ENCODE data around the gene PSMC3. TPM values are rescaled to one million over a fixed set of nuclear protein-coding genes. Genes with fewer than 3 reads are reported as not detected.
"Not testable (repeated sequence)": the region's sequence is repeated elsewhere in the genome, so short reads cannot be mapped to it uniquely, and the experiment has no call there.

The PSMC3 gene
- total RNA-seq = 100 to 1,000 TPM; 179 TPM

DNA sequence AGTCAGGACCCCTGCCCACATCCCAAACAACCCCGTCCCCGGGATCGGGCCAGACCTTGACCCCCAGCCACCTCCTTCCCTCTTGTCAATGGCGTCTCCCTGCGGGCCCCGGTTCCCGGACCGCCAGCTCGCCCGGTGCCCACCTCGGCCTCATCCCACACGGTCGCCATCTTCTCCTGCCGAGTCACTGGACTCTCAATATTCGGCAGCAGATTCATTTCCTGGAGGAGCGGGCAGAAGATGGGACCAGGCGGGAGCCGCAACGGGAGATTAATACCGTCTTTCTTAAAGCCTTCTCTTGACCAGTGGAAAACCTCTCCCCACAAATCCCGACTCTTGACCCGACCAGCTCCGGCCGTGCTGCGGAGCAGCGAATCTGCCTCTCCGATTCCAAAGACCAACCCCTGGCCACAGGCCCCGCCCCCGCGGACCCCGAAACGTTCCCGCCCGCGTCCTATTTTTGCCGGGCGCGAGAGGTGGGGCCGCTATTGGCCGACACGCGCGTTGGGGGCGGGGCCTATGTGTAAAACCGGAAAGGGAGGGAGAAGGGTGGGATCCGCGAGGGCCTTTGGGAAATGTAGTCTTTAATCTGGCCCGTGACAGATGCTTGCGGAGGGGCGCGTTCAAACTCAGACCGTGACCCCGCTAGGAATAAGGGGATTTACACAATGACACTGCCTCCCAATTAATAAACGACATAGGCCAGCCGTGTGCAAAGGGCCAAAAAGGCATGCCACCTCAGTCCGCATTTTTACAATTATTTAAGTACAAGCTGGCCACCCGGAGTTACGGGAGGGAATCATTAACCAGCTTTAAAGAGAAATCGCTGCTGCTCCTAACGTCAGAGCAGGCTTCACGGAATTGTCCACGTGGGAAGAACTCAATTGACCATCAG lies at the start of gene PSMC3:
PSMC3 (minus strand) TSS at position 378 of the 895 bp plus-strand sequence; CDS start at position 218, 160 bp downstream.
- peak within 1 kb of the TSS; percentile 100 for H3K4me3 Mint-ChIP-seq
- ChIA-PET CTCF (interaction anchor here (0.8 to 2.0 kb wide), 4 partner anchors 14 to 54 kb away, joined by 3 to 16 read pairs (median 10); no protein-coding TSS in a partner anchor), POLR2A (interaction anchor here (0.6 to 3.8 kb wide), 8 partner anchors 11 to 340 kb away, joined by 3 to 36 read pairs (median 4); partner anchors contain the start of genes KBTBD4 and SLC39A13)
- peak; percentile 96 for ATAC-seq
- peak; percentile 99 for DNase-seq
- peak within 1 kb of the TSS; percentile 100 for H3K27ac Mint-ChIP-seq
- H3K4me1 Mint-ChIP-seq (ENCODE audit: low read depth) = peaks cover 29% of the 10 kb centered on the region
- no peaks in the 10 kb centered on the region for H3K27me3 Mint-ChIP-seq (ENCODE audit: low read depth)
- H3K9me3 Mint-ChIP-seq (ENCODE audit: insufficient read depth) = no peaks in the 10 kb centered on the region
- peaks cover 44% of the 10 kb centered on the region for H3K36me3 Mint-ChIP-seq (ENCODE audit: low read depth)

GRCh38 chr11:47470671-47471070 lies 44.4 kb upstream of the PSMC3 start:
- Mint-ChIP-seq H3K4me1 (ENCODE audit: low read depth) (peaks cover 2% of the 10 kb centered on the region), H3K36me3 (ENCODE audit: low read depth) (peaks cover 72% of the 10 kb centered on the region), H3K4me3 (no peak overlapping the region), H3K27ac (no peak overlapping the region), H3K9me3 (ENCODE audit: insufficient read depth) (no peaks in the 10 kb centered on the region), H3K27me3 (ENCODE audit: low read depth) (no peaks in the 10 kb centered on the region)
- CTCF ChIA-PET = no interaction called here
- DNase-seq (no peak), ATAC-seq (no peak)
- POLR2A ChIA-PET = interaction anchor here (0.6 kb wide), 1 partner anchor 49 kb away, joined by 3 read pairs; no protein-coding TSS in a partner anchor

DNA sequence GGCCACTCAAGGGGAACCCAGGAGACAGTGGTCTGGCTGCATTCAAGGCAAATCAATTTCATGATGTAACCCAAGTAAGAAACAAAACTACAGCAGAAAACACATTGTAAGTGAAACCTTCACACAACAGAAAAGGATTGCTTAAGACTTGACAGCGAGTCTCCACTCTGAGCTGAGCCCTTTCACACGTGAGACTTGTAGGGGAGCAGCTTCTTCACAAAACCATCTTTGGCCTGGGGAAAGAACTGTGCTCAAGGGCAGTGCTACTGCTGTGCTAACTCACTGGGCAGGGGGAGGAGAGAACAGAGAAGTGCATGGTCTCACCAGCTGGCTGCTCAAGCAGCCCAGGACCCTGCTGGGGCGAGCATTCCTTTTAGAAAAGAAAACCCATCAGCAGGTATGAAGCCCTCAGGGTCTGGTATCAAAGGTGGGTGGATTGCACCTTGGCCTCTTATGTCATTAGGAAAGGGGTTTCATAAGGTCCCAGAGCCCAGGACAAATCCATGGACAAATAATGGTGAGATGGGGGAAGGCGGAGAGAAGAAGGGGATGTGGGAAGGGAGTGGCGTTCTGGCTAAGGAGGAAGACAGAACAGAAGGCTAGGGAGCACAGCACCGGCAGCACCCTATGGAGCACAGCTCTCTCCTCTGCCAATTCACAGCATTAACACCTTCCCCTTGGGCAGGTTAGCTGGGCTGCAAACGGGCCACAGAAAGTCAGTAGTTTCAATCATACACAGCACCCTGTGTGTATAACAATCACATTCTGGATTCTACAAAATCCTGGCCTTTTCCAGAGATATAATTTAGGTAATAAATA lies 43.3 kb upstream of the PSMC3 start:
- no peak for ATAC-seq
- no peaks in the 10 kb centered on the region for H3K27me3 Mint-ChIP-seq (ENCODE audit: low read depth)
- H3K9me3 Mint-ChIP-seq (ENCODE audit: insufficient read depth) = no peaks in the 10 kb centered on the region
- peaks cover 61% of the 10 kb centered on the region for H3K36me3 Mint-ChIP-seq (ENCODE audit: low read depth)
- CTCF ChIA-PET = no interaction called here
- H3K4me1 Mint-ChIP-seq (ENCODE audit: low read depth) = peaks cover 2% of the 10 kb centered on the region
- no peak for DNase-seq
- POLR2A ChIA-PET = no interaction called here
- no peak overlapping the region for H3K4me3 Mint-ChIP-seq
- H3K27ac Mint-ChIP-seq = peak overlapping the region; percentile 31

GRCh38 chr11:47468598-47469214 lies 42.5 kb upstream of the PSMC3 start:
- ChIA-PET POLR2A (no interaction called here), CTCF (no interaction called here)
- Mint-ChIP-seq H3K9me3 (ENCODE audit: insufficient read depth) (no peaks in the 10 kb centered on the region), H3K4me3 (no peak overlapping the region), H3K36me3 (ENCODE audit: low read depth) (peaks cover 57% of the 10 kb centered on the region), H3K27me3 (ENCODE audit: low read depth) (no peaks in the 10 kb centered on the region), H3K27ac (no peak overlapping the region), H3K4me1 (ENCODE audit: low read depth) (peaks cover 2% of the 10 kb centered on the region)
- DNase-seq (no peak), ATAC-seq (no peak)

- DNase-seq (no peak), ATAC-seq (no peak)
- Mint-ChIP-seq H3K9me3 (ENCODE audit: insufficient read depth) (no peaks in the 10 kb centered on the region), H3K4me1 (ENCODE audit: low read depth) (peaks cover 2% of the 10 kb centered on the region), H3K27ac (no peak overlapping the region), H3K27me3 (ENCODE audit: low read depth) (no peaks in the 10 kb centered on the region), H3K4me3 (no peak overlapping the region), H3K36me3 (ENCODE audit: low read depth) (peaks cover 49% of the 10 kb centered on the region)
- CTCF ChIA-PET = no interaction called here
- POLR2A ChIA-PET = no interaction called here
Observed at GRCh38 chr11:47467357-47467756, 41.1 kb upstream of the PSMC3 start.

DNA sequence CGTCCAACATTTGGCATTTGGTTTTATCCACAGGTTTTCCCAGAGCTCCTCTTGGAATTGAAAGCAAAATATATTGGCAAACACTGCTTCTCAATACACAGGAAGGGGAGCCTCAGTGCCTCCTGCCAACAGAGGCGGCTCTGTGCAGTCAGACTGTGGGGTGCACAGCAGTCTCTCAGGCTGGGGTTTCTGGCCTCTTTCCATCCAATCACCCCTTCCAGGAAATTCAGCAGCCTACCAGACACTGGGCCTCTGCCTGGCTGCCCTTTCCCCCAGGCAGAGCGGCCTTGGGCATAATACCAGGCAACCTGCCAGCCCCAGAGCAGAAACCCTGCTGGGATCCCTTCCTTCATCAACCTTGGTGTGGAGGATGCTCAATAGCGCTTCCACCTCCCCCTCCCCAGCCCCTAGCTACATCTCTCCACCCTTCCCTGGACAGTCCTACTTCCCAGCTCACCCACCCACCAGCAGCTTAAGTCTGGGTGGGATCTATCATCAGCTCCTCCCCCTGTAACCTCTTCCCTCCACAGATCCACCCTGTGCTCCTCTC lies 40.5 kb upstream of the PSMC3 start:
- Mint-ChIP-seq H3K27ac (no peak overlapping the region), H3K4me1 (ENCODE audit: low read depth) (peaks cover 2% of the 10 kb centered on the region), H3K4me3 (no peak overlapping the region), H3K9me3 (ENCODE audit: insufficient read depth) (no peaks in the 10 kb centered on the region), H3K36me3 (ENCODE audit: low read depth) (peaks cover 46% of the 10 kb centered on the region), H3K27me3 (ENCODE audit: low read depth) (no peaks in the 10 kb centered on the region)
- ATAC-seq (no peak), DNase-seq (no peak)
- ChIA-PET CTCF (interaction anchor here (1.0 to 1.3 kb wide), 2 partner anchors 12 to 93 kb away, joined by 3 to 4 read pairs; no protein-coding TSS in a partner anchor), POLR2A (interaction anchor here (0.7 kb wide), 1 partner anchor 12 kb away, joined by 3 read pairs; no protein-coding TSS in a partner anchor)

GRCh38 chr11:47466201-47466600 lies 40.0 kb upstream of the PSMC3 start:
- H3K36me3 Mint-ChIP-seq (ENCODE audit: low read depth) = peaks cover 41% of the 10 kb centered on the region
- ChIA-PET POLR2A (interaction anchor here (0.7 kb wide), 1 partner anchor 12 kb away, joined by 3 read pairs; no protein-coding TSS in a partner anchor), CTCF (interaction anchor here (1.0 to 1.3 kb wide), 2 partner anchors 12 to 92 kb away, joined by 3 to 4 read pairs; no protein-coding TSS in a partner anchor)
- no peak overlapping the region for H3K27ac Mint-ChIP-seq
- no peak overlapping the region for H3K4me3 Mint-ChIP-seq
- ATAC-seq = no peak
- peaks cover 2% of the 10 kb centered on the region for H3K4me1 Mint-ChIP-seq (ENCODE audit: low read depth)
- DNase-seq = no peak
- no peaks in the 10 kb centered on the region for H3K9me3 Mint-ChIP-seq (ENCODE audit: insufficient read depth)
- no peaks in the 10 kb centered on the region for H3K27me3 Mint-ChIP-seq (ENCODE audit: low read depth)

DNA sequence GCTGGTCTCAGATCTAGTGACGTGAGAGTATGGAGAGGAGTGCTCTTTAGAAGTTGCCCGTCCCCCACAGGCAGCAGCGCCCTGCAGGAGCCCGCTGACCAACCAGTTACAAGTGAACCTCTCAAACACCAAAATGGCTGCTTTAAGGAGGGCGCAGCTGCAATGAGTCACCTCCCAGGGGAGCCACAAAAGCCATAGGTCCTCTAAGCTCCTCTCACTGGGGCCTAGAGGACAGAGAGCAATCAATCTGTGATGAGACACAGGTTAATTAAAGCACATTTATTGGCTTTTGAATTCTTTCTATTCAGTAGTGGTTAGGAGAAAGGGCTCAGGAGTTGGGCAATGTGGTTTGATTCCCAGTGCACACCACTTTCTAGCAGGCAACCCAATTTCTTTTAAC lies 38.2 kb upstream of the PSMC3 start:
- CTCF ChIA-PET = no interaction called here
- ATAC-seq (no peak), DNase-seq (no peak)
- H3K36me3 Mint-ChIP-seq (ENCODE audit: low read depth) = peaks cover 31% of the 10 kb centered on the region
- POLR2A ChIA-PET = no interaction called here
- H3K27ac Mint-ChIP-seq = no peak overlapping the region
- no peaks in the 10 kb centered on the region for H3K27me3 Mint-ChIP-seq (ENCODE audit: low read depth)
- H3K4me1 Mint-ChIP-seq (ENCODE audit: low read depth) = peaks cover 2% of the 10 kb centered on the region
- no peak overlapping the region for H3K4me3 Mint-ChIP-seq
- no peaks in the 10 kb centered on the region for H3K9me3 Mint-ChIP-seq (ENCODE audit: insufficient read depth)

DNA sequence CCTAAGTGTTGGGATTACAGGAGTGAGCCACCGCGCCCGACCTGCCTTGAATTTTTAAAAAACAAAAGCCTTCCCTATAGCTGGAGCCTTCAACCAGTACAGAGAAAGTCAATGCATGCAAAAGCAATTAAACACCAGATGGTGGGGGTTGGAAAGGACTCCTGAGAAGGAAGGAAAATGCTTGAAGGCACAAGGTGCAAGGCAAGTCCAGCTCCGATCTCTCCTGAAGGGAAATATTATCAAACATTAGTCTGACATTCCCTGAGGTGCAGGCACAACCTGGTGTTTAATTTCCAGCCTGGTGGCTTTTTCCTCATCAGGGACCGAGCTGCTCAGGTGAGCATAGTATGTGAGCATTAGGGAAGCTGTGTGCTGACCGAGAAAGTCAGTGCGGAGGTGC lies 35.6 kb upstream of the PSMC3 start:
- Mint-ChIP-seq H3K4me1 (ENCODE audit: low read depth) (no peaks in the 10 kb centered on the region), H3K27me3 (ENCODE audit: low read depth) (no peaks in the 10 kb centered on the region), H3K36me3 (ENCODE audit: low read depth) (peaks cover 15% of the 10 kb centered on the region), H3K9me3 (ENCODE audit: insufficient read depth) (no peaks in the 10 kb centered on the region), H3K4me3 (no peak overlapping the region), H3K27ac (no peak overlapping the region)
- ATAC-seq (no peak), DNase-seq (no peak)
- CTCF ChIA-PET = no interaction called here
- POLR2A ChIA-PET = interaction anchor here (1.2 kb wide), 1 partner anchor 13 kb away, joined by 3 read pairs; the partner anchor contains the start of gene RAPSN

DNA sequence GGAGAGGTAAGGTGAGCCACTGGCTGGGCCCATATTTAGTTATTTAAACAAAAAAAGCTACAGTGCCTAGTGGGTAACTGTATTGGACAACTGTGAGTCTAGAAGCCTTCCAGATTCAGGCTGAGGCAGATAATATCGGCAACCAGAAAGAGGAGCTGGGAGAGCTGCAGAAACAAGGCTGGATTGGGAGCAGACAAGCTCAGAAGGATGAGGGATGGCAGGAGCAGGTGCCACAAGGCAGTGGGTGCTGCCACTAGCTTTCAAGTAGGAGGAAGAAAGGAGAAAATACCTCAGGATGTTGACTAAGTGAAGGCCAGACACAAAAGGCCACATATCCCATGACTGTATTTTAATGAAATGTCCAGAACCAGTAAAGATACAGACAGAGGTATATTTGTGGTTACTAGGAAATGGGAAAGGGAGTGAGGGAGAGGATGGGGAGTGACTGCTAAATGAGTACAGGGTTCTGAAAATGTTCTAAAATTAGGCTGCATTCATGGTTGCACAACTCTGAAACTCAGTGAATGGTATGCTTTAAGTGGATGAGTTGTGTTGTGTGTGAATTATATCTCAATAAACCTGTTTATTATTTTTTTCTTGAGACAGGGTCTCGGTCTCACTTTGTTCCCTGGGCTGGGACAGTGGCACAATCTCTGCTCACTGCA lies 34.5 kb upstream of the PSMC3 start:
- ChIA-PET CTCF (interaction anchor here (0.9 kb wide), 1 partner anchor 87 kb away, joined by 5 read pairs; no protein-coding TSS in a partner anchor), POLR2A (no interaction called here)
- Mint-ChIP-seq H3K27ac (no peak overlapping the region), H3K9me3 (ENCODE audit: insufficient read depth) (no peaks in the 10 kb centered on the region), H3K36me3 (ENCODE audit: low read depth) (peaks cover 15% of the 10 kb centered on the region), H3K4me3 (no peak overlapping the region), H3K27me3 (ENCODE audit: low read depth) (no peaks in the 10 kb centered on the region), H3K4me1 (ENCODE audit: low read depth) (no peaks in the 10 kb centered on the region)
- DNase-seq = no peak
- ATAC-seq = no peak

- ATAC-seq (peak; percentile 88), DNase-seq (peak; percentile 82)
- H3K27me3 Mint-ChIP-seq (ENCODE audit: low read depth); H3K9me3 Mint-ChIP-seq (ENCODE audit: insufficient read depth); H3K36me3 Mint-ChIP-seq (ENCODE audit: low read depth); H3K27ac Mint-ChIP-seq; H3K4me1 Mint-ChIP-seq (ENCODE audit: low read depth); H3K4me3 Mint-ChIP-seq: not testable (repeated sequence)
- CTCF ChIA-PET = interaction anchor here (0.6 to 4.4 kb wide), 19 partner anchors 9 to 277 kb away, joined by 3 to 25 read pairs (median 4); partner anchors contain the start of genes ARFGAP2, DDB2 and PSMC3
- POLR2A ChIA-PET = interaction anchor here (0.6 to 1.0 kb wide), 2 partner anchors 9 to 12 kb away, joined by 3 to 4 read pairs; no protein-coding TSS in a partner anchor
Observed at GRCh38 chr11:47454258-47454671, 28.0 kb upstream of the PSMC3 start.
